Smooth muscle cell (in vitro differentiated cells): Measurements from ENCODE around the gene UBC. TPM values are rescaled to one million over a fixed set of nuclear protein-coding genes. Genes with fewer than 3 reads are reported as not detected.

Experiments used
- DNase-seq: peaks from one replicate; lab custom pipeline; 2025; ENCODE audit not compliant: unreplicated experiment; lab: John Stamatoyannopoulos, UW
- H2AFZ ChIP-seq: fragments of 200-600 bp; sonication (generic); 2 replicates; pipeline ENCODE4 v1.6.0; 2016; ENCODE audit warnings: antibody characterized with exemption, low read depth, mild to moderate bottlenecking
- H3F3A ChIP-seq: fragments of 200-600 bp; sonication (generic); 2 replicates; pipeline ENCODE4 v1.6.0; 2017; ENCODE audit warnings: antibody characterized with exemption, low read depth
- H3K27ac ChIP-seq: fragments of 200-600 bp; sonication (generic); 2 replicates; pipeline ENCODE4 v1.5.1; 2016; ENCODE audit warnings: low read depth, mild to moderate bottlenecking
- H3K27me3 ChIP-seq: fragments of 200-600 bp; sonication (generic); 2 replicates; pipeline ENCODE4 v1.6.1; 2016; ENCODE audit warnings: low read depth, mild to moderate bottlenecking
- H3K36me3 ChIP-seq: fragments of 200-600 bp; sonication (generic); 2 replicates; pipeline ENCODE4 v1.5.1; 2016; ENCODE audit warnings: low read depth
- H3K4me1 ChIP-seq: fragments of 200-600 bp; sonication (generic); 2 replicates; pipeline ENCODE4 v1.5.1; 2016; ENCODE audit warnings: low read depth
- H3K4me2 ChIP-seq: fragments of 200-600 bp; sonication (generic); 2 replicates; pipeline ENCODE4 v1.6.0; 2016; ENCODE audit warnings: mild to moderate bottlenecking
- H3K4me3 ChIP-seq: fragments of 200-600 bp; sonication (generic); 2 replicates; pipeline ENCODE4 v1.5.1; 2016; ENCODE audit warnings: mild to moderate bottlenecking
- H3K79me2 ChIP-seq: fragments of 200-600 bp; sonication (generic); 2 replicates; pipeline ENCODE4 v1.6.0; 2016; ENCODE audit warnings: low read depth, mild to moderate bottlenecking
- H3K9ac ChIP-seq: fragments of 200-600 bp; sonication (generic); 2 replicates; pipeline ENCODE4 v1.6.0; 2016; ENCODE audit warnings: low read depth
- H3K9me3 ChIP-seq: fragments of 200-600 bp; sonication (generic); replicated peaks from 2 replicates; pipeline ENCODE4 v1.5.1; 2016; ENCODE audit warnings: low read depth
- H4K20me1 ChIP-seq: fragments of 200-600 bp; sonication (generic); 2 replicates; pipeline ENCODE4 v1.6.0; 2016; ENCODE audit warnings: low read depth
- CTCF ChIP-seq: fragments of 200-600 bp; sonication (generic); IDR thresholded peaks from 2 replicates; pipeline ENCODE4 v1.5.1; 2017; ENCODE audit warnings: borderline replicate concordance, mild to moderate bottlenecking, antibody characterized with exemption; ENCODE audit not compliant: insufficient read depth, poor library complexity, severe bottlenecking
- WGBS: methylation state at CpG from one replicate; pipeline ENCODE4 v1.1.7; 2016; ENCODE audit warnings: low lambda C conversion rate; 5-methylcytosine and 5-hydroxymethylcytosine counted together
- polyA plus RNA-seq: library from polyadenylated mRNA; unstranded; fragments of >200 nt; fragmentation: Nextera tagmentation; extraction: Ambion mirVana; gene quantifications from 2 replicates; pipeline ENCODE4 v1.2.1, GENCODE V29; 2016
- total RNA-seq: library from RNA; depleted of rRNA; stranded (reverse); fragments of >200 nt; gene quantifications from 2 replicates; pipeline ENCODE4 v1.2.3, GENCODE V29; 2014

UBC gene
- total and polyA plus RNA-seq, 2 experiments from 2014 or later: 1,322 to 1,327 TPM

GRCh38 chr12:124870515-124870914, 43.9 kb downstream of the UBC start:
- H3K4me2 ChIP-seq: no peak overlapping the region
- H3K27me3 ChIP-seq: no peaks in the 10 kb centered on the region
- H3K4me1 ChIP-seq: no peaks in the 10 kb centered on the region
- no peaks in the 10 kb centered on the region for H3K36me3 ChIP-seq
- no peak overlapping the region for H2AFZ ChIP-seq
- no peak overlapping the region for H3K27ac ChIP-seq
- H3K79me2 ChIP-seq: no peaks in the 10 kb centered on the region
- no peaks in the 10 kb centered on the region for H4K20me1 ChIP-seq
- DNase-seq: no peak
- WGBS: 92% methylated on average over 4 of the region's 4 CpGs
- H3K9me3 ChIP-seq: no peaks in the 10 kb centered on the region
- no peak overlapping the region for H3K4me3 ChIP-seq
- H3F3A ChIP-seq: no peaks in the 10 kb centered on the region
- no peak overlapping the region for H3K9ac ChIP-seq
- no peak for TF ChIP-seq CTCF

GRCh38 chr12:124869059-124869665, 45.3 kb downstream of the UBC start:
- Histone ChIP-seq H3K4me1 (peaks cover 1% of the 10 kb centered on the region), H3K9me3 (no peaks in the 10 kb centered on the region), H3K9ac (no peak overlapping the region), H3K4me2 (no peak overlapping the region), H3K79me2 (no peaks in the 10 kb centered on the region), H3K27me3 (no peaks in the 10 kb centered on the region), H3F3A (no peaks in the 10 kb centered on the region), H3K4me3 (no peak overlapping the region), H4K20me1 (no peaks in the 10 kb centered on the region), H3K27ac (no peak overlapping the region), H2AFZ (no peak overlapping the region), H3K36me3 (no peaks in the 10 kb centered on the region)
- TF ChIP-seq CTCF: no peak
- DNase-seq: no peak
- WGBS: 73% methylated on average over 17 of the region's 17 CpGs

GRCh38 chr12:124868252-124869058, 46.0 kb downstream of the UBC start:
- H3K9ac ChIP-seq: no peak overlapping the region
- H3F3A ChIP-seq: no peaks in the 10 kb centered on the region
- H4K20me1 ChIP-seq: no peaks in the 10 kb centered on the region
- no peak overlapping the region for H2AFZ ChIP-seq
- peaks cover 5% of the 10 kb centered on the region for H3K4me1 ChIP-seq
- no peaks in the 10 kb centered on the region for H3K79me2 ChIP-seq
- no peak overlapping the region for H3K27ac ChIP-seq
- DNase-seq: no peak
- H3K4me2 ChIP-seq: no peak overlapping the region
- TF ChIP-seq CTCF: no peak
- H3K27me3 ChIP-seq: no peaks in the 10 kb centered on the region
- H3K9me3 ChIP-seq: no peaks in the 10 kb centered on the region
- H3K4me3 ChIP-seq: no peak overlapping the region
- H3K36me3 ChIP-seq: no peaks in the 10 kb centered on the region
- whole genome bisulfite sequencing: 91% methylated on average over 11 of the region's 11 CpGs
